ENCODE data around the gene PKIB. TPM values are rescaled to one million over a fixed set of nuclear protein-coding genes. Genes with fewer than 3 reads are reported as not detected.

Gene PKIB
- total RNA-seq, 1 donor from 2014 or later = 202 TPM

- peaks cover 9% of the 10 kb centered on the region for H3F3A ChIP-seq (ENCODE audit: low read depth)
- no peak overlapping the region for H3K4me3 ChIP-seq
- no peaks in the 10 kb centered on the region for H3K9me3 ChIP-seq (ENCODE audit: low read depth)
- peaks cover 33% of the 10 kb centered on the region for H3K4me1 ChIP-seq
- H3K4me1 Mint-ChIP-seq = no peaks in the 10 kb centered on the region
- DNase-seq (ENCODE audit: low spot score) = no peak
- H3K27ac Mint-ChIP-seq = no peak overlapping the region
- no peaks in the 10 kb centered on the region for H3K36me3 Mint-ChIP-seq
- H4K20me1 ChIP-seq (ENCODE audit: low read depth) = no peaks in the 10 kb centered on the region
- no peak overlapping the region for H3K4me3 Mint-ChIP-seq
- no peak overlapping the region for H2AFZ ChIP-seq (replicated peaks)
- H3K79me2 ChIP-seq (ENCODE audit: low read depth) = no peaks in the 10 kb centered on the region
- H3K4me2 ChIP-seq = no peak overlapping the region
- no peak overlapping the region for H3K9ac ChIP-seq
- H3K9me3 Mint-ChIP-seq = no peaks in the 10 kb centered on the region
- H3K27ac ChIP-seq = no peak overlapping the region
- no peaks in the 10 kb centered on the region for H3K36me3 ChIP-seq
- no peaks in the 10 kb centered on the region for H3K27me3 Mint-ChIP-seq (ENCODE audit: insufficient read depth, low read depth)
- H3K27me3 ChIP-seq = no peaks in the 10 kb centered on the region
- no peak for TF ChIP-seq EZH2phosphoT487 (IDR thresholded peaks at IDR 0.05)
- no peak for TF ChIP-seq CTCF (IDR thresholded peaks at IDR 0.05)
- no peak for TF ChIP-seq EZH2 (IDR thresholded peaks at IDR 0.05)
Measured at GRCh38 chr6:122710908-122711635, 100.9 kb downstream of the PKIB start.

DNA sequence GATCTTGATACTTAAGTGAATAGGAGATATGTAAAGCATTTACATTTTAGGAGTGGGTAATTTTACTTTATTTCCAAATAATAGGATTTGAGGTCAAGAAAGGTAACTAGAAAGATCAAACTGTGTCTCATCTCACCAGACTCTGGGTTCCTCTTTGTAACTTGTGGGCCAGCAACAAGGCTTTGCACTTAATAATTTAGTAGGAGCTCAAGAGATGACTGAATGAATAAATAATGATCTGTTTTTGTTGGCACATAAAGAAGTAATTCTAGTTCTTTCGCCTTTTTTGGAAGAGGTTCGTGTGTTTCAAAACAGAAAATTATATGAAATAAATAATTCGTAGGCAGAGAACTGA is 101.9 kb downstream of the PKIB start:
- Mint-ChIP-seq H3K4me1 (peaks cover 7% of the 10 kb centered on the region), H3K4me3 (no peak overlapping the region), H3K27ac (no peak overlapping the region), H3K36me3 (no peaks in the 10 kb centered on the region), H3K27me3 (ENCODE audit: insufficient read depth, low read depth) (no peaks in the 10 kb centered on the region), H3K9me3 (no peaks in the 10 kb centered on the region)
- Histone ChIP-seq H3K27me3 (no peaks in the 10 kb centered on the region), H3K27ac (no peak overlapping the region), H3K9ac (no peak overlapping the region), H3K4me3 (no peak overlapping the region), H4K20me1 (ENCODE audit: low read depth) (peaks cover 6% of the 10 kb centered on the region), H3F3A (ENCODE audit: low read depth) (peaks cover 18% of the 10 kb centered on the region), H3K4me1 (peaks cover 43% of the 10 kb centered on the region), H3K4me2 (no peak overlapping the region), H2AFZ (replicated peaks) (no peak overlapping the region), H3K9me3 (ENCODE audit: low read depth) (no peaks in the 10 kb centered on the region), H3K36me3 (no peaks in the 10 kb centered on the region), H3K79me2 (ENCODE audit: low read depth) (no peaks in the 10 kb centered on the region)
- TF ChIP-seq CTCF (IDR thresholded peaks at IDR 0.05) (no peak), EZH2phosphoT487 (IDR thresholded peaks at IDR 0.05) (no peak), EZH2 (IDR thresholded peaks at IDR 0.05) (no peak)
- DNase-seq (ENCODE audit: low spot score) = no peak

- Mint-ChIP-seq H3K27ac (no peak overlapping the region), H3K27me3 (ENCODE audit: insufficient read depth, low read depth) (no peaks in the 10 kb centered on the region), H3K36me3 (no peaks in the 10 kb centered on the region), H3K4me3 (no peak overlapping the region), H3K9me3 (no peaks in the 10 kb centered on the region), H3K4me1 (peaks cover 12% of the 10 kb centered on the region)
- H2AFZ ChIP-seq (replicated peaks) = no peak overlapping the region
- no peaks in the 10 kb centered on the region for H3K36me3 ChIP-seq
- H3F3A ChIP-seq (ENCODE audit: low read depth) = peaks cover 22% of the 10 kb centered on the region
- H3K9ac ChIP-seq = no peak overlapping the region
- no peak for DNase-seq (ENCODE audit: low spot score)
- no peaks in the 10 kb centered on the region for H3K9me3 ChIP-seq (ENCODE audit: low read depth)
- peak overlapping the region; percentile 19 for H3K4me2 ChIP-seq
- H3K27ac ChIP-seq = peak overlapping the region; percentile 65
- no peaks in the 10 kb centered on the region for H3K27me3 ChIP-seq
- peaks cover 47% of the 10 kb centered on the region for H3K4me1 ChIP-seq
- H4K20me1 ChIP-seq (ENCODE audit: low read depth) = peaks cover 8% of the 10 kb centered on the region
- no peaks in the 10 kb centered on the region for H3K79me2 ChIP-seq (ENCODE audit: low read depth)
- no peak for TF ChIP-seq CTCF (IDR thresholded peaks at IDR 0.05)
- TF ChIP-seq EZH2phosphoT487 (IDR thresholded peaks at IDR 0.05) = no peak
- TF ChIP-seq EZH2 (IDR thresholded peaks at IDR 0.05) = no peak
- no peak overlapping the region for H3K4me3 ChIP-seq
Measured at GRCh38 chr6:122712448-122713137, 102.4 kb downstream of the PKIB start.

Measured in neural progenitor cell (in vitro differentiated cells).